GM23248 (cell line): Measurements from ENCODE around the gene SURF1. TPM values are rescaled to one million over a fixed set of nuclear protein-coding genes. Genes with fewer than 3 reads are reported as not detected.

Experiments used
- DNase-seq: peaks from one replicate; pipeline ENCODE4 v3.0.0-alpha.2; 2015
- H2AFZ ChIP-seq: fragments of 200-600 bp; sonication (generic); 2 replicates; pipeline ENCODE4 v1.6.1; 2016; ENCODE audit warnings: antibody characterized with exemption
- H3F3A ChIP-seq: fragments of 200-600 bp; sonication (generic); 2 replicates; pipeline ENCODE4 v1.6.1; 2016; ENCODE audit warnings: mild to moderate bottlenecking, antibody characterized with exemption, mixed run types; ENCODE audit not compliant: insufficient read depth
- H3K27ac ChIP-seq: fragments of 200-600 bp; sonication (generic); 2 replicates; pipeline ENCODE4 v1.5.1; 2016; ENCODE audit warnings: mild to moderate bottlenecking
- H3K27me3 ChIP-seq: fragments of 200-600 bp; sonication (generic); replicated peaks from 2 replicates; pipeline ENCODE4 v1.6.1; 2016; ENCODE audit warnings: mild to moderate bottlenecking; ENCODE audit not compliant: insufficient read depth
- H3K36me3 ChIP-seq: fragments of 200-600 bp; sonication (generic); 2 replicates; pipeline ENCODE4 v1.6.1; 2016; ENCODE audit warnings: low read depth, mild to moderate bottlenecking
- H3K4me1 ChIP-seq: fragments of 200-600 bp; sonication (generic); 2 replicates; pipeline ENCODE4 v1.6.1; 2016; ENCODE audit warnings: mild to moderate bottlenecking; ENCODE audit not compliant: insufficient read depth
- H3K4me2 ChIP-seq: fragments of 200-600 bp; sonication (generic); one replicate; pipeline ENCODE4 v1.6.1; 2016; ENCODE audit warnings: mild to moderate bottlenecking; ENCODE audit not compliant: unreplicated experiment
- H3K4me3 ChIP-seq: fragments of 200-600 bp; sonication (generic); 2 replicates; pipeline ENCODE4 v1.5.1; 2016; ENCODE audit warnings: mild to moderate bottlenecking
- H3K79me2 ChIP-seq: fragments of 200-600 bp; sonication (generic); 2 replicates; pipeline ENCODE4 v1.6.1; 2016; ENCODE audit warnings: mild to moderate bottlenecking; ENCODE audit not compliant: insufficient read depth
- H3K9ac ChIP-seq: fragments of 200-600 bp; sonication (generic); 2 replicates; pipeline ENCODE4 v1.6.1; 2016; ENCODE audit warnings: mild to moderate bottlenecking
- H3K9me2 ChIP-seq: fragments of 200-600 bp; sonication (generic); 2 replicates; pipeline ENCODE4 v1.6.1; 2016; ENCODE audit warnings: mixed run types, mild to moderate bottlenecking, moderate library complexity; ENCODE audit not compliant: insufficient read depth
- H3K9me3 ChIP-seq: fragments of 200-600 bp; sonication (generic); one replicate; pipeline ENCODE4 v1.6.1; 2017; ENCODE audit warnings: low read depth
- H4K20me1 ChIP-seq: fragments of 200-600 bp; sonication (generic); 2 replicates; pipeline ENCODE4 v1.6.0; 2016; ENCODE audit not compliant: insufficient read depth
- EZH2 ChIP-seq: fragments of 200-600 bp; sonication (generic); IDR thresholded peaks from 2 replicates; pipeline ENCODE4 v1.6.1; 2018; ENCODE audit warnings: antibody characterized with exemption, mild to moderate bottlenecking; ENCODE audit not compliant: insufficient read depth, poor library complexity, severe bottlenecking
- EZH2phosphoT487 ChIP-seq: fragments of 200-600 bp; sonication (generic); IDR thresholded peaks from 2 replicates; pipeline ENCODE4 v1.6.1; 2018; ENCODE audit warnings: antibody characterized with exemption, moderate library complexity, mild to moderate bottlenecking, low read depth; ENCODE audit not compliant: insufficient read depth
- WGBS, 2 experiments: methylation state at CpG; one replicate each; pipeline ENCODE4 v1.1.6; 2015 to 2017; ENCODE audit warnings: low lambda C conversion rate in 2 of 2, low coverage in 1 of 2; ENCODE audit errors: missing lambda C conversion rate in 2 of 2; 5-methylcytosine and 5-hydroxymethylcytosine counted together
- in situ Hi-C: fragments of 300-500 bp; cut with MboI; formaldehyde crosslinking; loops from 2 replicates; pipeline ENCODE4 v1.15.0; 2020
- polyA plus RNA-seq: library from polyadenylated mRNA; unstranded; fragments of >200 nt; fragmentation: Nextera tagmentation; extraction: Ambion mirVana; gene quantifications from 2 replicates; pipeline ENCODE4 v1.2.1, GENCODE V29; 2016
- small RNA-seq: library from RNA; depleted of rRNA; stranded (forward); fragments of <200 nt; gene quantifications from one replicate; pipeline ENCODE3, GENCODE V24; 2014; ENCODE audit warnings: low read depth, low replicate concordance
- total RNA-seq: library from RNA; depleted of rRNA; stranded (reverse); fragments of >200 nt; shearing (Covaris generic); gene quantifications from 2 replicates; pipeline ENCODE4 v1.2.3, GENCODE V29; 2014; rRNA removed

SURF1 gene
- total and polyA plus RNA-seq, 2 experiments from 2014 or later = 29.1 to 57.4 TPM

- Histone ChIP-seq H4K20me1 (no peaks in the 10 kb centered on the region), H3K27me3 (peaks cover 30% of the 10 kb centered on the region), H3K36me3 (no peaks in the 10 kb centered on the region), H3K27ac (no peak overlapping the region), H3K4me2 (no peak overlapping the region), H3K9ac (no peak overlapping the region), H2AFZ (no peak overlapping the region), H3K4me1 (no peaks in the 10 kb centered on the region), H3K79me2 (no peaks in the 10 kb centered on the region), H3K9me3 (no peaks in the 10 kb centered on the region), H3K4me3 (no peak overlapping the region), H3F3A (no peaks in the 10 kb centered on the region), H3K9me2 (no peaks in the 10 kb centered on the region)
- 31 to 42% methylated on average over 23 to 26 of the region's 26 CpGs for WGBS, 2 experiments
- TF ChIP-seq EZH2phosphoT487 = no peak
- TF ChIP-seq EZH2 = no peak
- in situ Hi-C loops = no loop called here
- no peak for DNase-seq
Measured at GRCh38 chr9:133303266-133304157, 52.8 kb downstream of the SURF1 start.

Small RNAs within 50 kb of the gene (small RNA-seq; reads per million reads assigned to genes)
- gene RF00019 (not detected), gene SNORD24 (not detected), gene SNORD36A (not detected), gene SNORD36B (not detected), gene SNORD36C (not detected)

Other genes starting within 250 kb of the SURF1 start
- gene RALGDS, start 235.2 kb downstream of the SURF1 start, total RNA-seq = 21.7 and 51.7 TPM in 2 replicates
- 8.5 and 8.9 TPM in 2 replicates for gene RALGDS, start 235.2 kb downstream of the SURF1 start, polyA plus RNA-seq
- 2.7 and 3.1 TPM in 2 replicates for gene GBGT1, start 192.6 kb downstream of the SURF1 start, total RNA-seq
- 0.95 and 1.3 TPM in 2 replicates for gene GBGT1, start 192.6 kb downstream of the SURF1 start, polyA plus RNA-seq
- gene OBP2B, start 147.2 kb downstream of the SURF1 start, total RNA-seq = not detected in 2 replicates
- gene OBP2B, start 147.2 kb downstream of the SURF1 start, polyA plus RNA-seq = not detected in 2 replicates
- gene ABO, start 81.3 kb downstream of the SURF1 start, total RNA-seq = not detected in 2 replicates
- not detected in 2 replicates for gene ABO, start 81.3 kb downstream of the SURF1 start, polyA plus RNA-seq
- gene SURF6, start 20.3 kb downstream of the SURF1 start, total RNA-seq = 10.8 and 18.2 TPM in 2 replicates
- 13.4 and 14.8 TPM in 2 replicates for gene SURF6, start 20.3 kb downstream of the SURF1 start, polyA plus RNA-seq
- 24.4 and 28.6 TPM in 2 replicates for gene MED22, start 8.4 kb downstream of the SURF1 start, total RNA-seq
- gene MED22, start 8.4 kb downstream of the SURF1 start, polyA plus RNA-seq = 14.1 and 14.5 TPM in 2 replicates
- gene RPL7A, start 8.3 kb downstream of the SURF1 start, total RNA-seq = 1,262 and 1,382 TPM in 2 replicates
- gene RPL7A, start 8.3 kb downstream of the SURF1 start, polyA plus RNA-seq = 437 and 458 TPM in 2 replicates
- gene SURF2, start 63 bp upstream of the SURF1 start, total RNA-seq = 6.3 and 14.8 TPM in 2 replicates
- gene SURF2, start 63 bp upstream of the SURF1 start, polyA plus RNA-seq = 23.4 and 24.4 TPM in 2 replicates
- 638 and 670 TPM in 2 replicates for gene SURF4, start 19.6 kb upstream of the SURF1 start, total RNA-seq
- gene SURF4, start 19.6 kb upstream of the SURF1 start, polyA plus RNA-seq = 406 and 420 TPM in 2 replicates
- 0.32 and 3.4 TPM in 2 replicates for gene STKLD1, start 19.9 kb upstream of the SURF1 start, total RNA-seq
- gene STKLD1, start 19.9 kb upstream of the SURF1 start, polyA plus RNA-seq = 0.38 and 1.5 TPM in 2 replicates
- gene REXO4, start 61.5 kb upstream of the SURF1 start, total RNA-seq = 17.3 and 26.9 TPM in 2 replicates
- gene REXO4, start 61.5 kb upstream of the SURF1 start, polyA plus RNA-seq = 17.5 and 22.1 TPM in 2 replicates
- 2.1 and 2.2 TPM in 2 replicates for gene ADAMTS13, start 65.9 kb upstream of the SURF1 start, total RNA-seq
- gene ADAMTS13, start 65.9 kb upstream of the SURF1 start, polyA plus RNA-seq = 0.86 and 1.4 TPM in 2 replicates
- 7.0 and 8.5 TPM in 2 replicates for gene CACFD1, start 103.5 kb upstream of the SURF1 start, total RNA-seq
- gene CACFD1, start 103.5 kb upstream of the SURF1 start, polyA plus RNA-seq = 4.7 and 5.1 TPM in 2 replicates
- gene SLC2A6, start 122.6 kb upstream of the SURF1 start, total RNA-seq = 10.1 and 12.0 TPM in 2 replicates
- gene SLC2A6, start 122.6 kb upstream of the SURF1 start, polyA plus RNA-seq = 6.8 and 8.6 TPM in 2 replicates
- gene MYMK, start 168.5 kb upstream of the SURF1 start, total RNA-seq = not detected in 2 replicates
- gene MYMK, start 168.5 kb upstream of the SURF1 start, polyA plus RNA-seq = not detected in 2 replicates
- 0.11 TPM in 1 of 2 replicates, not detected in the other for gene ADAMTSL2, start 178.2 kb upstream of the SURF1 start, total RNA-seq
- not detected in 2 replicates for gene ADAMTSL2, start 178.2 kb upstream of the SURF1 start, polyA plus RNA-seq